Activated CD4-positive, alpha-beta T cell treated with anti-CD3 and anti-CD28 coated beads for 1 hour (primary cell): Measurements from ENCODE around the gene ILDR2.
A peak's percentile ranks its signal among the peaks of the same experiment; 100 is the strongest.

Experiments used
- DNase-seq: peaks from one replicate; pipeline ENCODE4 v3.0.0-alpha.2; 2020

Gene ILDR2

DNA sequence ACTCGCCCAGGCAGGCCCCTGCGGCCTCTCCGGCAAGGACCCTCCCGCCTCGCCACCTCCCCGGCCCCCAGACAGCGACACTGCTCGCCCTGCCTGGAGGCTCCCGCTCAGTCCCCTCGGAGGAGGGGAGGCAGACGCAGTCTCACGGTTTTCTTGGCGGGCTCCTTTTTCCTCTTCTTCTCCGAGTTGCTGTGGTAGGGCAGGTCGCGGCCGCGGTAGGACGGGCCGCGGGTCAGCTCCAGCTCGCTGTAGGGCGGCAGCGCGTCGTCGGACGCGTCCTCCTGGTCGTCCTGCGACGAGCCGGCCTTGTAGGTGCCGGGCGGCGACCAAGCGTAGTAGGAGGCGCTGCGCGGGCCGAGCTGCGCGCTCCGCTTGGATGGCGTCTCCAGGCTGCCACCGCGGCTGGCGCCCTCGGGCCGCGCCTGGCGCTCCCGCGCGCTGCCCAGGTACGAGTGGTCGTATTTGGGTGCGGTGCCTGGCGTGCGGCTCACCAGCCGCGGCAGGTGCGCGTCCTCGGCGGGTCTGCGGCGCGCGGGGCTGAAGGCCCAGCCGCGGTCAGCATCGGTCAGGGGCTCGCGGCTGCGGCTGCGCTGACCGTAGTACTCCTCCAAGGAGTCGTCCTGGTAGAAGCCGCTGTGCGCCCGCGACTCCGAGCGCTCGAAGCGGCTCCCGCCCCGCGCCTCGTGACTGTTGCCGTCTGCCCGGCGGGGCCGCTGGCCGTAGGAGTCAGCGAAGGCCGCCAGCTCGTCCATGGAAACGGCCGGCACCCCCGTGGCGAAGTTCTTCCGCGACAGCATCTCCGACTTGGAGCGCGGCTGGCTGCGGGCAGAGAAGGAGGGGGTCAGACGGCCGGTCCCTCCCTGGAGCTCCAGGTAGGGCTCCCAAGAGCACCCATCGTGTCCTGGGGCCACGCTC lies 54.5 kb downstream of the ILDR2 start:
- DNase-seq, result no peak

DNA sequence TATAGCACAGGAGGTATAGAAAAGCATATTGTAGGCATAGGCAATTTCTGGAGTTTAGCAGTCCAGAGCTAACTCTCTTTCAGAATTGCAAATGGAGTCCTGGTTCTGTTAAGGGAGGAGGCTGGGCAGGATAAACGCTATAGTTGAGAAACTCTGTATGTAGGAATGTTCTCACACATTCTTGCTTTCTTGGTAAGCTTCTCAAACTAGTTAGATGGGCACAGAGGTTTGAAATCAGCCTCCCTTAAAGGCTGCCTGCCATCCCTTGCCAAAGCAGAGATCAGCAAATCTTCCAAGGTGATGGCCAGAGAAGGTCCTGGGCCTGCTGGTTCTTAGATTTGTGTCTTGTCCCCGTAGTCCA lies 56.4 kb downstream of the ILDR2 start:
- DNase-seq, result no peak

DNA sequence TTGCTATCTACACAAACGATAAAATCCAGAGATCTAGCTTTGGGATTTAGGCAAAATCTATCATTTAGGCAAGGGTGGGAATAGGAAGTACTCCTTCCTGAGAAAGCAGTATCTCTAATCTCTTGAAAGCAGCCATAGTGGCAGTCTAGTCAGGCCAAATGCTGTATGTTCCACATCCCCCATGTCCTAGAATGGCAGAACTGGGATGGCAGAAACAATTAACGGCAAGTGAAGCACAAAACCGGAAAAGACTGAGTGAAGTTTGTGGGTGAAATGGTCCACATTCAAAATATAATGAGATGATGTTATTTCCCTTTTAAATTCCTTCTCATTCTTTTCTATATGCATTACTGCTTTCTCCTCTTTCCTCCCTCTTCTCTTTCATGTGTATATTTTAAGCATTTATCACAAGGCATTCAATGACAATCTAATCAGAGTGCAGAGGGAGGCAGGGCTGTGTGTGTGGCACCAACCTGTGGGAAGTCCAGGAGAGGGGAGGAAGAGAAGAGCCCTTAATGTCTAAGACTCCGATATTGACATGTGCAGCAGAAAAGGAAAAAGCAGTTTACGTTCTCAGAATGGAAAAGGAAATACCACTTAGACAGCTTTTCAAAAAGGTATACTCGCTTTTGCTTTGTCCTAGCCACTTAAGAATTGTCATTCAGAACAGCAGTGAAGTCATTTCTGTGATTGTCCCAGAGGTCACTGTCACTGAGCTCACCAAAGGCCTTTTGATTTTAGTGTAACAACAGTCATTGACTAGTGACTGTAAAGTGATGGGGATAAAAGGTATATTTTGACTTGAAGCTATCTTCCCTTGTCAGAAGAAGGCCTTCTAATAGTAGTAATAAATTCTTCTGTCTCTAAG lies 57.0 kb downstream of the ILDR2 start:
- no peak for DNase-seq

DNA sequence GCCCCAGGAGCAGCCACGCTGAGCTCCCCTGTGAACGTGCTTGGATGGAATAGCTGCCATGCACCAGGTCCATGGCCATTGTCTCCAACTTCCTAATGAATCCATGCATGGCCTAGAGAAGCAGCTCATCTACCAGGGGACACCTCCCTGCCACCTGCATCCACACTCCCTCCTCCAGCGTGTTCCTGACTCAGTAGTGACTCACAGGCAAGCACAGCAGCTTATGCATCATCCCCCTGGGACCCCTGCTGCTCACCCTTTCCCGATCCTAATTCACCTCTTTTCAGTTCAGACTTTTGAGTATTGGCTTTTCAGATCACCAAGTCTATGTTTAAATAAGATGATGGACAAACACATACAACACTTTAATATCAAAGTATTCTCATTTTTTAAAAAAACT lies 59.4 kb downstream of the ILDR2 start:
- no peak for DNase-seq

DNA sequence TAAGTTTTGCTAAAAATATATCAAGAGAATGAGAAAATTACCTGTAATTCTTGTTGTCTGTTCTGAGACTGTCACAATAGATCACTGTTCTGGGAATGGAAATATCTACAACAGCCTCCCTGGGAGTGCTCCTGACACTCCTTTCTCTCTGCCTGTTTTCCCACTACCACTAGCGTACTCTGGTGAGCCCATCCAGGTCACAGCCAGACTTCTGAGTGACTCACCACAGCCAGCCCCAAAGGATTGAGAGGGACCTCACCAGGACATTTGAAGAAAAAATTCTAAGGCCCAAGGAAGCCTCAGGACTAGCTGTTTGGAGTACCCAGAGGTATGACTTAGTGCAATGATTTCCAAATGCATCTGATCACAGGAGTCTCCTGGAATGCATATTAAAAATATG lies 60.3 kb downstream of the ILDR2 start:
- no peak for DNase-seq

DNA sequence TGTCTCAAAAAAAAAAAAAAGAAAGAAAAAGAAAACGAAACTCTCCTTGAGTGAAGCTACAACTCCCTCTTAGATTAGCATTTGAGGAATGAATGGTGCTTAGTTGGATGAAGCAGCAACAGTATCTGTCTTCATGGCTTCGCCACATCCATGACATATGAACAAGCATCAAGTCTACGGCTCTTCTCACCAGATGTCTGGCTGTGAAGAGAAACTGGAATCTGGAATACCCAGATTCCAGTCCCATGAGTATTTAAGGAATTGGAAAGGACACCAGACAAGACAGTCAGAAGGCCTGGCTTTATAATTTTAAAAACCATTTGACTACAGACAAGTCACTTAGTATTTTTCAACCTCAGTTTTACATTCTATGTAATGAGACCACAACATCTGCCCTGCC lies 61.2 kb downstream of the ILDR2 start:
- DNase-seq, result no peak

DNA sequence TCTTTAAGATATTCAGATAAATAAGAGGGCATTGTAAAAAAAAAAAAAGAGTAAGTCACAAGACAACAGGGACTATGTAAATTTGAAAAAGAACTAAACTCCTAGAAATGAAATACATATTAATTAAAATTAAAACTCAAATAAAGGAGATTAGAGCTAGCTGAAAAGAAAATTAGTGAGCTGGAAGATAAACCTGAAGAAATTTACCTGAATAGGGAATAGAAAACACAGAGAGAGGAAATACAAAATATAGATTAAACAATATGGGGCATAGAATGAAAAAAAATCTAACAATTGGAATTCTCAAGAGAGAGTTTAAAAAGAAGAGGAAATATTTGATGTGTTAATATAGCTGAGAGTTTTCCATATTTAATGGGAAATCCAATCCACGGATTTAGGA lies 63.7 kb downstream of the ILDR2 start:
- no peak for DNase-seq

DNA sequence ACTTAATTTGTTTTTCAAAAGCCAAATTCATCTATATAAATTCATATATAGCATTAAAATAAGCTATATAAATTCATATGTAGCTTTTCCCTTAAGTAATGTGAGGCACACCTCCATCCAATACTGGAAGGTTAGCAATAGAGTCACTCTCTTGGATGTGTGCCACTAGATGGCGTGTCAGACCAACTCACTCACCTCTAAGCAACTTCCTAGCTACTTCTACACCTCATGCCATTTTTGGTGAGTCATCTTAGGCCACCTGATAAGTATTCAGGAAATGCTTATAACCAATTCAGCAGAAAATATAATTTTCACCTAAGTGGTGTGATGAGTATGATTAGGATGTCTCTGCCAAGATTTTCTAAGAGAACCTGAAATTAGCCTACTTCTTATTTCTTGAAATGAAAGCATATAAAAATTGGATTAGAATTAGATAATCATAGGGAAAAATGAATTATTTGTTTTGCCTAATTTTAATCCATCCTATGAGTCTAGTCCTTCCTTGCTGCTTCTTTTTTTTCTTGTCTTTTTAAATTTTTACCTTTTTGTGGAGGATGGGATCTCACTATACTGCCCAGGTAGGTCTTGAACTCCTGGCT lies 64.8 kb downstream of the ILDR2 start:
- peak; percentile 59 for DNase-seq

DNA sequence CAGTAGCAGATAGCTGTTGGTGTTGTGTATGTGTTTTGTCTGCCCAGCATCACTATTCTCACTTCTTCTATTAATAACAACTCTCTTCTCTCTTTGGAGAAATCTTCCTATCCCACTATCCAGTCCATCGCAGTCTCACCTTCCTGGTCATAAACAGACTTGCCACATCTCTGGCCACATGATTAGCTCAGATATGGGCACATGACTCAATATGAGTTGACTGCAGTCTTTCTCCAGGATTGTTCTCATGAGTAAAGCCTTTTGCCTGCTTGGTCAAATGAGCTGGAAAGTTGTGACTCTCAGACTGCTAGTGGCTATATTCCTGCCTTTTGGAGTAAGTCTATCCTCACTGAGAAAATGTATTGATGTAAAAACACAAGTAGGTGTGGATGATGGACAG lies 66.4 kb downstream of the ILDR2 start:
- DNase-seq, result no peak

DNA sequence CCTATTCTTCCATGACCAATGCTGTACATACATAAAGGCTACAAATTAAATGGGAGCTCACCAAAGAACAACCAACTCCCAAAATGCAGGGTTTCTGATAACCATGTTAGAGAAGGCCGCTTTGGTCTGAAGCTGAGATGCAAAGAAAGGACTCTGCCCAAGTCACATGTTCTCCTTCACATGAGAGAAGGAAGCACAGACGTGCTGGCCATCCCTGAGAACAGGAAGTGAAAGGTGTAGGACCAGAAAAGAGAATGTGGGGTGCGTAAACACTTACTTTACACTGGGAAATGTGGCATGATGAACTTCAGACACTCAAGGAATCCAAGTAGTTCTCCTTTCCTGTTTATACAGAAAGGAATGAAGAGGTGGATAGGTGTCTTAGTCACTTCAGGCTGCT lies 67.6 kb downstream of the ILDR2 start:
- DNase-seq, result no peak

DNA sequence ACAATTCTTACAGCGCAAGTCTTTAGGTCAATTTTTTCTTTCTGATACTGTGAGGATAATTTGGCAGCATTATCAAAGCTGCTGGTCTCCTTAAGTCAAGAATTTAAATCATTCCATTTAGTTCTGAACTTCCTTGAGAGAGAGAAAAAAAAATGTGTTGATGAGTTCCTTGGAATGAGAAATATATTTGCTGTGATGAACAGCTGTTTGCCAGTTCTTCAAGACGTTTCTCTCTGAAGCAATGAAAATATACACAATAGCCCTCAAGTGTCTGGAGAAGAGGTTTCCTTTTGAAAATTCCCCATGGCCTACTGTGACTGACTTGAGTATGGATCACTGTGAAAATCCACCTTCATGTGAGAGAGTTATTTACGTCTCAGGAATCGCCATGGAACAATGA lies 68.3 kb downstream of the ILDR2 start:
- DNase-seq, result no peak

DNA sequence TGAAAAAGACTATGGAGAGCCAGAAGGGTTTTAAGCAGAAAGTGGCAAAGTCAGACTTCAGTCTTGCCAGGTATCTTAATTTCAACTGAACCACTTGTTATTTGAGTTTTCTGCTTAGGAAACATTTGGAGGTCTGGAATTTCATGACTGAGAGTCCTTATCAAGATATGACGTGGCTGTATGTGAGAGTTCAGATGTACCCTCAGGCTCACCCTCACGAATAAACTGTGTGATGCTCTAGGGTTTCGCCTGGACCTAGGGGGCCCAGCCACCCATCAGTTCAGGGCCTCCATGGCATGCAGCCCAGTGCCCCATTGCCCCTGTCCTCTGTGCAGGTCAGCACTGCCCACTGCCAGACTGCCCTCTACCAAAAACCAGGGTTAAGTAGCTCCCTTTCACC lies 68.7 kb downstream of the ILDR2 start:
- no peak for DNase-seq

DNA sequence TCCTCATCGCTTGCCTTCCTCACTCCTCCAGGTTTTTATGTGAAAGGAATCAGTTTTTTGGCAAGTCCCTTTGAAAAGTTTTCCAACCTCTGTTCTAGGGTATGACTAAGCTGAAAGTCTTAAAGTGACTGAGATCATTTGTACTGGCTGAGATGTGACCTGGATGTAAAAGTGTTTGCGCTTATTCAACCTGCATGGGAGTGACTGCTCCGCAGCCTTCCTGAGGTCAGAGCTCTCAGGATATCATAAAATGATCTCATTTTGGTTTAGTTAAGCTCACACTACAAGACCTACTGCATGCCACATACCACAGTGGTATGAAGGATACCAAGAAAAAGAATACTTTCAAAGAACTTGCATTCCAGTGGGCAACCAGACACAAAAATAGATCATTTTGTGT lies 69.4 kb downstream of the ILDR2 start:
- DNase-seq, result no peak

DNA sequence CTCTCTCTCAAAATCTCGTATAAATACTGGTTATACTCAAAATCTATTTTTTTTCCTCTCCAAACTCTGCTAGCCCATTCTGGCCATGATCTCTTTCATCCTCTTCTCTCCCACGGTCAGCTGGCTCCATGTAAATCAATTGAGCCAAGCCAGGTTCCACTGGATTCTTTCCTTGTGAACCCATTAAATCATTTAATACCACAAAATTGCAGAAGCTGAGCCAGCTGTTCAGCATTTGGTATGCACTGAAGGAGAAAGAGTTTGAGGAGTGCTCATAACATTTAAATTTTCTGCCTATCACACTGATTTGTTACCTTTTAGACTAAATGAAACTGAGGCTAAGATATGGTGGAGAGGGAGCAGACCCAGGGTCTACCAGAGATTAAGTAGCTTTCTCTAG lies 70.2 kb downstream of the ILDR2 start:
- no peak for DNase-seq

DNA sequence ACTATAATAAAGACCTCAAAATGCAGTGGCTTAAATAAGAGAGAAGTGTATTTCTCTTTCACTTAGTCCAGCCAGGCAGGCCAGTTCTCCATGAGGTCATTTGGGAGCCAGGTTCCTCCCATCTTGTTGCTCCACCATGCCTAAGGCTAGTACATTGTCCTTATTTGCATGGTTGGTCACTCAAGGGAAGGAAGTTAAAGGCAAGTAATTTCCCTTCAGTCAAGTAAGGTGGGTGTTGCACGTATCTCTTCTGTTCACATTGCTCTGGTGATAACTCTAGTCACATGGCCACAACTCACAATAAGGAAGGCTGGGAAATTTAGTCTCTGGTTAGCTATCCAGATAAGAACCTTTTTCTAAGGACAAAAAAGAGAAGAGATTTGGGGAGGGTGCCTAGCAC lies 72.1 kb downstream of the ILDR2 start:
- no peak for DNase-seq

DNA sequence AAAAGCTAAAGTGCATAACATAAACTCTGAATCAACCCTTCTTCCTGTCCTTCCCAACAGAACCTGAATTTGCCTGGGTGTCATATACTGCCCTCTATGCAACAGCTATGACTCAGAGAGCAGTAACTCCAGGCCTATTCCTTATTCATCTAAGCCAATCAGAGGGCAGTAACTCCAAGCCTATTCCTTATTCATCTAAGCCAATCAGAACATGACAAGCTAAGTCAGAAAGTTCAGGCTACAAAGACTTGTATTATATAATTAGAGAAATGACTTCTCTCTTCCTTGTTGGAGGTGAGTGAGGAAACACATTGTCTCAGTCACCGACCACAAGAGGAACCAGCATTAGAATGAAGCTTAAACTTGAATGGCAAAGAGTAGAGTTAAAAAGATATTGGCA lies 73.1 kb downstream of the ILDR2 start:
- no peak for DNase-seq

DNA sequence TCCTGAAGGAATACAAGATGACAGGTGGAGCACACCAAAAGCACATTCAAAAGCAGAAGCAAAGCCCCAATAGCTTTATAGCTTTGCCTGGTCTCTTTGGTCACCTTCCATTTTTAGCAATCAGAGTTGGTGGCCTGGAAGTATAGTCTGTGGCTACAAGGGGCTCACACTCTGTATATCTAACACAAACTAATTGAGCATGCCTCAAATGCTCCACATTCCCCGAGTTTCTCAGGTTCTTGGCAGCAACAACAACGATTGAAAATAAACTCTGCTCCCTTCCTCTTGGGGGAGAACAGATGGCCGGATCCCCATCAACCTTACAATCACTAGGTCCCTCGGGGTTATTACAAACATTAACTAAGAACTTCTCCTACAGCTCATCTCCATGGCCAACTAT lies 74.4 kb downstream of the ILDR2 start:
- DNase-seq, result no peak

DNA sequence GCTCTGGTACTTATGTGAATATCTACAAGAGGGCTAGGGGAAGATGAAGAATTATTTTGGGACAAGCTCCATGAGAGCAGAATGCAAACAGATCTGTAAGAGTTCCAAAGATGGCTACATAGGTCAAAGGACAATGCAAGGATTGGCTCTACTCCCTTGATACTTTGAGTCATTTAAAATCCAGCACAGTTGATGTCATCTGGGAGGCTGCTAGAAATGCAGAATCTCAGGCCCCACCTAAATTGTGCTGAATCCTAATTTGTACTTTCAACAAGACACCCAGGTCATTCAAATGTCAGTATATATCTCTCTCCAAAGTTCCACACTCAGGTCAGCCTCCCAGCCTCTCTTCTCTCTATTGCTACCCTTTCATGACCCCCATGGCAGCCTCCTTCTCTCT lies 75.6 kb downstream of the ILDR2 start:
- DNase-seq, result no peak

DNA sequence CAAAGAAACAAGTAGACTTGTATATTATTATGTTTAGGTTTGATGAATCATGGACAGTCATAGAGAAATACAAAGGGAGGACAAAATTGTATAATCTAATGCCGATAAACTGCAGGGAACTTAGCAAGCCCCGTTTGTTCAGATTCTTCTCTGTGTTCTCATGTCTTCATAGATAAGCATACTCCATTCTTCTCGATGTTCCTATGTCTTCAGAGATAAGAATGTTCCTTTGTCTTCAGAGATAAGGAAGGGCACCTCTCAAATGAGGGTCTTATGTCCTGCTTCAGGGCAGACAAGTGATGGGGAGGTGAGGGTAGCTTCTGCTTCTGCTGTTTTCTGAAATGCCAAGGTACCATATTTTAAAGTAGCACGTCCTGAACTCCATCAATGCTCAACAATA lies 79.6 kb downstream of the ILDR2 start:
- DNase-seq, result no peak

DNA sequence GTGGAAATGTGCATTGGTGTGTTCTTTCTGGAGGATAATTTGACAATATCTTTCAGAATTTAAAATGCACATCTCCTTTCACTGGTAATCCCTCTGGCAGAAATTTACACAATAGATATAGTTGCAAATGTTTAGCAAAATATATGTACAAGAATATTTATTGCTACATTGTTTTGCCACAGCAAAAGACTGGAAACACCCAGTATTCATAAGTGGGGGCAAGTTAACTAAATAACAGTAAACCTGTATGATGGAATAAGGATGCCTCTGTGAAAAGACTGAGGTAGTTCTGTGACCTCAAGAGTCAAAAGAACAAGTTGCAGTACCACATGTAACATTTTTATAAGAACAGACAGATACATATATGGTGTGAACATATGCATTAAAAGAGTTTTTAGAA lies 85.6 kb downstream of the ILDR2 start:
- DNase-seq, result no peak

DNA sequence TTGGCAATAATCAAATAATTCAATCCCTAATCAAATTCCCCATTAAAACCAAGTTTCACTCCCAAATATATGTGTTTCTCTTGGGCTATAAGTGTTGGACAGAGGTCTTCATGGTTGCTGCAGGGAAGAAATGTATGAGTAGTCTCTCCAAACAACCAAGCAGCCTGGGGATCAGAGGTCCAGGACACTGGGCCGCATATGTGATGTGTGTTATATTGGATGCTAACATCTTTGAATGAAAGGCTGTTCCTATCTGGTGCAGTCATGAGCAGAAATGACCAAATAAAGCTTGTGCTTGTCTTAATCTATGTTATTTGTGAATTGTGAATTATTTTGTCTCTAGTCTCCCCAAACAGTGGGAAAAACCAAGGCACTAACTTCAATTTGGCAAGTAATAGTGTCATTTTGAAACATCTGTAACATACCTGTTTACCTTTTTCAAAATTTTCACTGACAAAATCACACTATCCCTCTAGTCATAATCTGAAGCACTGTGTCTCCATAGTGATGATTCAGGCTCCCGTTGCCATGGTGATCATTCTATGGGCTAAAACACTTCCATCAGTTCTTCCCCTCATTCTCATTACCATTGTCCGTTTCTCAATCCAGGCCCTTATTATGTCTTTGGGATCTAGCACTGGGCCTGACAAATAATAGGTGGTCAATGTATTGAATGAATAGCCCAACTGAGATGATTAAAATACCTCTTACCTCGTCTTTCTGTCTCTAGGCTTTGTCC lies 86.8 kb downstream of the ILDR2 start:
- DNase-seq, result no peak

DNA sequence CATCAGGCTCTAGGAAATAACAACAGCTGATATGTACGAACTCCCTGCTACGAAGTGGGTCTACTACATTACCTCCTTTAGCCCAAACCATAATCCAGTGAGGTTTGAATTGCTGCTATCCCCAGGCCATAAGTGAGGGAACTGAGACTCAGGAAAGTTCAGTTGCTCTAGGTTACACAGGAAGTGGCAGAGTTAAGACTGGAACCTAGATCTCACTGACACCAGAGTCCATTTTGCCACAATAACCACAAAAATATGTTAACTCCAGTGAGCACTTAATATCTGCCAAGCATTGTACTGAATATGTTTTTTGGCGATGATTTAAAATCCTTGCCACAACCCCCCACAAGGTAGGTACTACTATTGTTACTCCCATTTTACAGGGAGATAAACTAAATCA lies 90.4 kb downstream of the ILDR2 start:
- no peak for DNase-seq

DNA sequence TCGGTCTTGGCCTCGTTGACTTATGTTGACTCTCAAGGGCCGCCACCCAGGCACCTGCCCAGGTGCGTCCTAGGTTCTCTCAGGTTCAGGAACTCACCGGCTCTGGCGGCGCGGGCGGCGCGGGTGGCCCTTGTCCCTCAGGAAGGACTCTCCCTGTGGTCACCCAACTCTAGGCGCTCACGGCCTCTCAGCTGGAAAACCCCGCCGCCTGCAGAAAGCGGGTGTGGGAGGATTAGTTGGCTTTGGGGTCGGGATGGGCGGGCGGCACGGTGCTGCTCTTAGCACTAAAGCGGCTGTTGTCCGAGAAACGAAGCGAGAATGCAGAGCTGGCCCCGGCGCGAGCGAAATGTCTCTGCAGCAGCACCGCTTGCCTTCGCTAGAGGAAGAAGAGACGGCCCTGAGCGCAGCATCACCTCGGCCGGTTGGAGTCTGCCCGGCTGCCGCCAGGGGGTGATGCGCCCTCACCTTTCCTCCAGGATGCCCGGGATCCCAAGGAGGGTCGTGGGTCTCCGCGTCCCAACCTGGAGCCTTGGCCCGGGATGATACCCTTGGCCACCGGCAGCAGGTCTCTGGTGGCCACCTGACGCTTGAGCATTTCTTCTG lies 91.2 kb downstream of the ILDR2 start:
- peak; percentile 19 for DNase-seq
